Liver (tissue), 9 donors: ENCODE data around the gene TRIM6. TPM values are rescaled to one million over a fixed set of nuclear protein-coding genes. Genes with fewer than 3 reads are reported as not detected.
"Not testable (repeated sequence)": the region's sequence is repeated elsewhere in the genome, so short reads cannot be mapped to it uniquely, and the experiment has no call there.

Experiments used
- DNase-seq: peaks from one replicate; pipeline ENCODE4 v3.0.0-alpha.2; 2017; ENCODE audit warnings: low spot score
- H3K27ac ChIP-seq, 2 donors: one replicate each; pipeline ENCODE4 v1.7.0; 2013; ENCODE audit warnings: inconsistent platforms in 2 of 2, low read length in 2 of 2, control low read depth in 1 of 2, low read depth in 1 of 2, mild to moderate bottlenecking in 1 of 2
- H3K27me3 ChIP-seq, 4 donors: one replicate each; pipeline versions ENCODE4 v1.6.1 to v1.7.0; 2013; ENCODE audit warnings: low read length in 3 of 4, inconsistent platforms in 1 of 4, mild to moderate bottlenecking in 1 of 4, moderate library complexity in 1 of 4; ENCODE audit not compliant: control insufficient read depth in 4 of 4, insufficient read depth in 4 of 4
- H3K36me3 ChIP-seq, 4 donors: one replicate each; pipeline versions ENCODE4 v1.6.1 to v1.7.0; 2013; ENCODE audit warnings: low read length in 3 of 4, mild to moderate bottlenecking in 3 of 4, low read depth in 1 of 4, moderate library complexity in 1 of 4; ENCODE audit not compliant: control insufficient read depth in 4 of 4, insufficient read depth in 3 of 4
- H3K4me1 ChIP-seq, 4 donors: one replicate each; pipeline versions ENCODE4 v1.6.1 to v1.7.0; 2013; ENCODE audit warnings: low read length in 3 of 4, mild to moderate bottlenecking in 3 of 4, moderate library complexity in 1 of 4; ENCODE audit not compliant: control insufficient read depth in 4 of 4, insufficient read depth in 4 of 4
- H3K4me3 ChIP-seq, 3 donors: one replicate each; pipeline versions ENCODE4 v1.6.1 to v1.7.0; 2013; ENCODE audit warnings: low read length in 3 of 3, control low read depth in 1 of 3, low read depth in 1 of 3, mild to moderate bottlenecking in 1 of 3
- H3K9ac ChIP-seq, 2 donors: one replicate each; pipeline ENCODE4 v1.7.0; 2013; ENCODE audit warnings: low read length in 2 of 2, mild to moderate bottlenecking in 2 of 2, moderate library complexity in 2 of 2, control low read depth in 1 of 2, low read depth in 1 of 2
- H3K9me3 ChIP-seq, 4 donors: one replicate each; pipeline versions ENCODE4 v1.6.1 to v1.7.0; 2013; ENCODE audit warnings: low read length in 3 of 4; ENCODE audit not compliant: control insufficient read depth in 4 of 4
- EGR1 ChIP-seq, 2 donors: IDR thresholded peaks; 2 replicates each; pipeline ENCODE4 v1.6.1; 2016 to 2018; ENCODE audit warnings: antibody characterized with exemption in 2 of 2, low read depth in 2 of 2
- GABPA ChIP-seq, 2 donors: IDR thresholded peaks in 1 of 2; conservative IDR thresholded peaks in 1 of 2; 2 replicates each; pipeline ENCODE4 v1.6.1; 2016; ENCODE audit warnings: antibody characterized with exemption in 2 of 2, mild to moderate bottlenecking in 1 of 2, moderate library complexity in 1 of 2
- HNF4A ChIP-seq, 2 donors: conservative IDR thresholded peaks; 2 replicates each; pipeline ENCODE4 v1.6.1; 2016; ENCODE audit warnings: antibody characterized with exemption in 2 of 2, mild to moderate bottlenecking in 2 of 2
- JUND ChIP-seq, 2 donors: IDR thresholded peaks; 2 replicates each; pipeline ENCODE4 v1.6.1; 2016; ENCODE audit warnings: antibody characterized with exemption in 2 of 2
- NR2F2 ChIP-seq: IDR thresholded peaks from 2 replicates; pipeline ENCODE4 v1.6.1; 2016; ENCODE audit warnings: antibody characterized with exemption
- SP1 ChIP-seq: IDR thresholded peaks from 2 replicates; pipeline ENCODE4 v1.6.1; 2018; ENCODE audit warnings: antibody characterized with exemption, mild to moderate bottlenecking
- TAF1 ChIP-seq: conservative IDR thresholded peaks from 2 replicates; pipeline ENCODE4 v1.6.1; 2016; ENCODE audit warnings: antibody characterized with exemption, mild to moderate bottlenecking
- YY1 ChIP-seq: IDR thresholded peaks from 2 replicates; pipeline ENCODE4 v1.6.1; 2016; ENCODE audit warnings: antibody characterized with exemption, mild to moderate bottlenecking
- WGBS: extraction: QIAGEN DNeasy Blood & Tissue Kit; methylation state at CpG from one replicate; pipeline ENCODE4 v1.1.7; 2013; 5-methylcytosine and 5-hydroxymethylcytosine counted together
- polyA plus RNA-seq, 2 donors: library from polyadenylated mRNA; stranded (reverse) in 1 of 2; unstranded in 1 of 2; fragments of 200-250 nt in 1 of 2; fragments of >200 nt in 1 of 2; fragmentation: Nextera tagmentation in 1 of 2; extraction: Ambion mirVana in 1 of 2; gene quantifications; one replicate each; pipeline versions ENCODE4 v1.2.1 to v1.2.3, GENCODE V29; 2013 to 2015
- total RNA-seq, 2 donors: library from RNA; depleted of rRNA; stranded (reverse); fragments of >200 nt; gene quantifications; one replicate each; pipeline ENCODE4 v1.2.3, GENCODE V29; 2014
- TF ChIP-seq, protein P1 (sequence below): IDR thresholded peaks from 2 replicates; pipeline ENCODE4 v1.6.1; 2016; ENCODE audit warnings: antibody characterized with exemption
- TF ChIP-seq, protein P2 (sequence below): IDR thresholded peaks from 2 replicates; pipeline ENCODE4 v1.6.1; 2016; ENCODE audit warnings: antibody characterized with exemption
- donor health status: healthy.
- donor health status: healthy.
- donor health status: healthy.
- donor health status: healthy.
- donor health status: healthy.

The TRIM6 gene
- total and polyA plus RNA-seq, 4 donors = 0.39 to 5.3 (median 0.58) TPM

DNA sequence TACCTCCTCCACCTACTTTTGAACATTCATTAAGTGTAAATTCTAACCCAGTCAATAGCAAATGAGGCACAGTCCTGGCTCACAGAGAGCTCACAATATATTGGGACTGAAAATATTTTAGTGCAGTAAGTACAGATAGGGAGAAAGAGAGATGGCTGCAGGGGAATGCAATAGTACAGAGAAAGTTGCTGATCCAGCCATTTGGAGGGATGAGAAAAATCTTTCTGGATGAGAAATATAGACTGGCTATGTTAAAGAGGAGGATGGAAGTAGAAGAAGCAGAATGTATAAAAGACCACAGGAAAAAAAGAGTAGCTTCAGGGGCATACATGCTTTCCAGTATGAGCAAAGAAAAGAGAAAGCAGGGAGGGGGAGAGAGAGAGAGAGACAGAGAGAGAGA is 19.3 kb upstream of the TRIM6 start (continued):
- TF ChIP-seq, protein P1, sequence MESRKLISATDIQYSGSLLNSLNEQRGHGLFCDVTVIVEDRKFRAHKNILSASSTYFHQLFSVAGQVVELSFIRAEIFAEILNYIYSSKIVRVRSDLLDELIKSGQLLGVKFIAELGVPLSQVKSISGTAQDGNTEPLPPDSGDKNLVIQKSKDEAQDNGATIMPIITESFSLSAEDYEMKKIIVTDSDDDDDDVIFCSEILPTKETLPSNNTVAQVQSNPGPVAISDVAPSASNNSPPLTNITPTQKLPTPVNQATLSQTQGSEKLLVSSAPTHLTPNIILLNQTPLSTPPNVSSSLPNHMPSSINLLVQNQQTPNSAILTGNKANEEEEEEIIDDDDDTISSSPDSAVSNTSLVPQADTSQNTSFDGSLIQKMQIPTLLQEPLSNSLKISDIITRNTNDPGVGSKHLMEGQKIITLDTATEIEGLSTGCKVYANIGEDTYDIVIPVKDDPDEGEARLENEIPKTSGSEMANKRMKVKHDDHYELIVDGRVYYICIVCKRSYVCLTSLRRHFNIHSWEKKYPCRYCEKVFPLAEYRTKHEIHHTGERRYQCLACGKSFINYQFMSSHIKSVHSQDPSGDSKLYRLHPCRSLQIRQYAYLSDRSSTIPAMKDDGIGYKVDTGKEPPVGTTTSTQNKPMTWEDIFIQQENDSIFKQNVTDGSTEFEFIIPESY = no peak
- TF ChIP-seq, protein P2, sequence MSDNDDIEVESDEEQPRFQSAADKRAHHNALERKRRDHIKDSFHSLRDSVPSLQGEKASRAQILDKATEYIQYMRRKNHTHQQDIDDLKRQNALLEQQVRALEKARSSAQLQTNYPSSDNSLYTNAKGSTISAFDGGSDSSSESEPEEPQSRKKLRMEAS = no peak
- no peak for TF ChIP-seq EGR1 (IDR thresholded peaks at IDR 0.05; ENCODE audit: low read depth in 2 of 2)
- TF ChIP-seq SP1 = no peak
- TF ChIP-seq NR2F2 = no peak

DNA sequence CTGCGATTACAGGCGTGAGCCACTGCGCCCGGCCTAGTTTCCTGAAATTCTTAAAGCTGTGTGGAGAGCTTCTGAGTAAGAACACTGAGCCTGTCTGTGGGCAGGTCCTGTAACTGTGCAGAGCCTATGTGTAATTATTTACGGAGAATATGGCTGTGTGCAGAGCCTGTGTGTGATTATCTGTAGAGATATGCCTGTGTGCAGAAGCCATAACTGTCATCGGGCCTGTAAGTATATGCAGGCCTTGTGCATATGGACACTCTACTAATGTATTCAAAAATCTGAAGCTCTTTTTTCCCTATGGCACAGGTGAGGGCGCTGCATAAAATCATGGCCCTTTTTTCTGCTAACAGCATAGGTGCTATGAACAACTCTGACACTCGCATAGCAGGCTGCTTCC is 15.9 kb upstream of the TRIM6 start, which contains the start of gene OR52B6:
TSS of gene OR52B6 (plus strand) at position 301 of the 400 bp plus-strand sequence. CDS start at position 301, 0 bp downstream.
- 94% methylated on average over 8 of the region's 8 CpGs for WGBS
- no peaks in the 10 kb centered on the region for H3K4me1 ChIP-seq
- H3K9me3 ChIP-seq = no peaks in the 10 kb centered on the region
- no peaks in the 10 kb centered on the region for H3K27me3 ChIP-seq
- H3K36me3 ChIP-seq = no peaks in the 10 kb centered on the region
- no peak for DNase-seq
- no peak within 1 kb of the TSS for H3K4me3 ChIP-seq
- no peak within 1 kb of the TSS for H3K9ac ChIP-seq
- H3K27ac ChIP-seq = no peak within 1 kb of the TSS
- TF ChIP-seq, protein P1 = no peak
- TF ChIP-seq TAF1 (no peak), HNF4A (conservative IDR thresholded peaks at IDR 0.05) (no peak), SP1 (no peak)
- TF ChIP-seq, protein P2 = no peak

DNA sequence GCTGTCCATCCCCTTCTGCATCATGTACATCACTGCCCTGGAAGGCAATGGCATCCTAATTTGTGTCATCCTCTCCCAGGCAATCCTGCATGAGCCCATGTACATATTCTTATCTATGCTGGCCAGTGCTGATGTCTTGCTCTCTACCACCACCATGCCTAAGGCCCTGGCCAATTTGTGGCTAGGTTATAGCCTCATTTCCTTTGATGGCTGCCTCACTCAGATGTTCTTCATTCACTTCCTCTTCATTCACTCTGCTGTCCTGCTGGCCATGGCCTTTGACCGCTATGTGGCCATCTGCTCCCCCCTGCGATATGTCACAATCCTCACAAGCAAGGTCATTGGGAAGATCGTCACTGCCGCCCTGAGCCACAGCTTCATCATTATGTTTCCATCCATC is 15.4 kb upstream of the TRIM6 start:
- TF ChIP-seq SP1 (no peak), JUND (IDR thresholded peaks at IDR 0.05) (no peak), GABPA (IDR thresholded peaks at IDR 0.05 in 1 of 2, conservative IDR thresholded peaks at IDR 0.05 in 1 of 2) (no peak), HNF4A (conservative IDR thresholded peaks at IDR 0.05) (no peak), YY1 (no peak)
- TF ChIP-seq, protein P2 = no peak
- H3K36me3 ChIP-seq = no peaks in the 10 kb centered on the region
- H3K4me3 ChIP-seq = no peak overlapping the region
- no peak for DNase-seq
- WGBS = 75% methylated on average over 4 of the region's 4 CpGs
- no peaks in the 10 kb centered on the region for H3K4me1 ChIP-seq
- H3K9me3 ChIP-seq = no peaks in the 10 kb centered on the region
- no peaks in the 10 kb centered on the region for H3K27me3 ChIP-seq
- H3K9ac ChIP-seq = no peak overlapping the region
- no peak overlapping the region for H3K27ac ChIP-seq

DNA sequence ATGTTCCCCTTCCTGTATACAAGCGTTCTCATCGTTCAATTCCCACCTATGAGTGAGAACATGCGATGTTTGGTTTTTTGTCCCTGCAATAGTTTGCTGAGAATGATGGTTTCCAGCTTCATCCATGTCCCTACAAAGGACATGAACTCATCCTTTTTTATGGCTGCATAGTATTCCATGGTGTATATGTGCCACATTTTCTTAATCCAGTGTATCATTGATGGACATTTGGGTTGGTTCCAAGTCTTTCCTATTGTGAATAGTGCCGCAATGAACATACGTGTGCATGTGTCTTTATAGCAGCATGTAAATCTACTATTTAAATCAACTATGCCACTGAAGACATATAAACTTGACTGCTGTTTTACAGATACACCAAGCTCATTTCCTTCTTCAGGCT is 12.0 kb upstream of the TRIM6 start:
- H3K27me3 ChIP-seq, H3K36me3 ChIP-seq, H3K9ac ChIP-seq, H3K4me3 ChIP-seq, DNase-seq, H3K9me3 ChIP-seq, H3K27ac ChIP-seq, H3K4me1 ChIP-seq: not testable (repeated sequence)
- 98% methylated on average over 5 of the region's 5 CpGs for WGBS

DNA sequence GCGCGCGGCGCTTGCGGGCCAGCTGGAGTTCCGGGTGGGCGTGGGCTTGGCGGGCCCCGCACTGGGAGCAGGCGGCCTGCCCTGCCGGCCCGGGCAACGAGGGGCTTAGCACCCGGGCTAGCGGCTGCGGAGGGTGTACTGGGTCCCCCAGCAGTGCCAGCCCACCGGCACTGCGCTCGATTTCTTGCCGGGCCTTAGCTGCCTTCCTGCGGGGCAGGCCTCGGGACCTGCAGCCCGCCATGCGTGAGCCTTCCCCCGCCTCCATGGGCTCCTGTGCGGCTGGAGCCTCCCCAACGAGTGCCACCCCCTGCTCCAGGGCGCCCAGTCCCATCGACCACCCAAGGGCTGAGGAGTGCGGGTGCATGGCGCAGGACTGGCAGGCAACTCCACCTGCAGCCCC is 6.5 kb upstream of the TRIM6 start:
- H3K4me3 ChIP-seq, H3K27ac ChIP-seq, H3K9ac ChIP-seq, DNase-seq, H3K4me1 ChIP-seq, H3K27me3 ChIP-seq, H3K9me3 ChIP-seq, H3K36me3 ChIP-seq: not testable (repeated sequence)
- 99% methylated on average over 31 of the region's 31 CpGs for WGBS
